ENCODE measurements around the gene FARP2.

DNA sequence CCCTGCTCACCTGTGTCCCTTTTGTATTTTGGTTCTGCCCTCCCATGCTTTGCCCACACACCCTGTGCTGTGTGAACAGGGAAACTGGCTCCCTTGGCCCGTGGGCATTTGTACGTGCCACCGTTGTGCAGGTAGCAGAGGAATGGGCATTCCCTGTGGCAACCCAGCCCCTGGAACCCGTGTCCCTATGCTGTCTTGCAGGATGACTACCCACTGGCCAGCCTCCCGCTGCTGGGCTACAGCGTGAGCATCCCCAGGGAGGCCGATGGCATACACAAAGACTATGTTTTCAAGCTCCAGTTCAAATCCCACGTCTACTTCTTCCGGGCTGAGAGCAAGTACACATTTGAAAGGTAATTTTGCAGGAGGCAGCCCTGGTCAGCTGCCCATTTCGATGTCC is 137.0 kb downstream of the FARP2 start:
- TF ChIP-seq, protein P1, sequence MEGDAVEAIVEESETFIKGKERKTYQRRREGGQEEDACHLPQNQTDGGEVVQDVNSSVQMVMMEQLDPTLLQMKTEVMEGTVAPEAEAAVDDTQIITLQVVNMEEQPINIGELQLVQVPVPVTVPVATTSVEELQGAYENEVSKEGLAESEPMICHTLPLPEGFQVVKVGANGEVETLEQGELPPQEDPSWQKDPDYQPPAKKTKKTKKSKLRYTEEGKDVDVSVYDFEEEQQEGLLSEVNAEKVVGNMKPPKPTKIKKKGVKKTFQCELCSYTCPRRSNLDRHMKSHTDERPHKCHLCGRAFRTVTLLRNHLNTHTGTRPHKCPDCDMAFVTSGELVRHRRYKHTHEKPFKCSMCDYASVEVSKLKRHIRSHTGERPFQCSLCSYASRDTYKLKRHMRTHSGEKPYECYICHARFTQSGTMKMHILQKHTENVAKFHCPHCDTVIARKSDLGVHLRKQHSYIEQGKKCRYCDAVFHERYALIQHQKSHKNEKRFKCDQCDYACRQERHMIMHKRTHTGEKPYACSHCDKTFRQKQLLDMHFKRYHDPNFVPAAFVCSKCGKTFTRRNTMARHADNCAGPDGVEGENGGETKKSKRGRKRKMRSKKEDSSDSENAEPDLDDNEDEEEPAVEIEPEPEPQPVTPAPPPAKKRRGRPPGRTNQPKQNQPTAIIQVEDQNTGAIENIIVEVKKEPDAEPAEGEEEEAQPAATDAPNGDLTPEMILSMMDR (IDR thresholded peaks at IDR 0.05), result no peak
- TF ChIP-seq POLR2A (IDR thresholded peaks at IDR 0.05; ENCODE audit: low read depth) (no peak), POLR2AphosphoS5 (IDR thresholded peaks at IDR 0.05) (no peak)

All from esophagus muscularis mucosa (tissue), 3 donors.